ENCODE results near the gene PMFBP1. TPM values are rescaled to one million over a fixed set of nuclear protein-coding genes. Genes with fewer than 3 reads are reported as not detected.

PMFBP1 gene
- total and polyA plus RNA-seq, 4 donors = 0.62 to 1.3 (median 1.0) TPM

DNA sequence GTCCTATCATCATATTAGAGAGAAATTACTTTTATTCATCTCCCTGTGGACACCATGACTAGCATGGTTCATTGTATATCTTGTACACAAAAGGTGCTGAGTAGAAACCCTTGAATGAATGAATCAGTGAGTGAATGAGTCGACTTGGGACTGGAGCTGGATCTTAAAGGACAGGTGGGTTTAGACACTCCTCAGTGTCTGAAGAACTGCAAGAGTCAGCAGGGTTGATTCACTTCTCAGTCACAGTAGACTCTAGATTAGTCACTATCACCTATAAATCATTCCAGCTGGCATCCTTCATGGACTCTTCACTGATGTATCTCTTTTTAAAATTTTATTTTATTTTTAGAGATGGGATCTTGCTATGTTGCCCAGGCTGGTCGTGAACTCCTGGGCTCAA is 30.1 kb upstream of the PMFBP1 start:
- WGBS, 2 donors = 63 to 68% methylated on average over 2 of the region's 2 CpGs

DNA sequence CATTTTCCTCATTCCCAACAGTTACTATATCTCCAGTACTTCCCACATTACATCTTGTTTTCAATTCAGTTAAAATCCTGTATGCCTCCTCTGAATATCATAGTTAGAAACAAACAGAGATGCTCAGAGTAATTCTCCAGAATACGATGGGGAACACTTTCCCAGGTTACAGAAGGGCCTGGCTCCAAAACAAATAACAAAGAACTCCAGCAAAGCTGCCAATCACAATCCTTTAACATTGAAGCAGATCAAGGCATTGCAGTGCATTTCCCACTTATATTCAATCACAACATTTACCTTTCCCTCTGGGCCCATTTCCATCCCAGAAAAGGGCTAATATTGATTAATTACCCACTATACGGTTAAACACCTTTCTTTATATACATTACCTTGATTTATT is 29.4 kb upstream of the PMFBP1 start:
- 78 to 91% methylated on average over 2 of the region's 2 CpGs for WGBS, 2 donors
- DNase-seq (no peak), ATAC-seq (ENCODE audit: insufficient read depth, low FRiP score) (no peak)
- Histone ChIP-seq H3K4me1 (ENCODE audit: control insufficient read depth in 5 of 5, insufficient read depth in 5 of 5, low read length in 5 of 5) (peaks cover 0 to 32% (median 7%) of the 10 kb centered on the region in 5 donors), H3K27me3 (ENCODE audit: control insufficient read depth in 3 of 3, insufficient read depth in 3 of 3, low read length in 2 of 3) (no peaks in the 10 kb centered on the region), H3K4me3 (no peak overlapping the region), H3K9me3 (ENCODE audit: control insufficient read depth in 4 of 4, insufficient read depth in 3 of 4, low read length in 3 of 4) (peaks cover 0 to 3% (median 0%) of the 10 kb centered on the region in 4 donors), H3K27ac (ENCODE audit: low read depth in 1 of 2, low read length in 1 of 2) (no peak overlapping the region), H3K36me3 (ENCODE audit: control insufficient read depth in 4 of 4, insufficient read depth in 4 of 4, low read length in 4 of 4) (no peaks in the 10 kb centered on the region), H3K9ac (ENCODE audit: insufficient read depth in 1 of 2, low read length in 2 of 2) (no peak overlapping the region)
- TF ChIP-seq, protein P1, sequence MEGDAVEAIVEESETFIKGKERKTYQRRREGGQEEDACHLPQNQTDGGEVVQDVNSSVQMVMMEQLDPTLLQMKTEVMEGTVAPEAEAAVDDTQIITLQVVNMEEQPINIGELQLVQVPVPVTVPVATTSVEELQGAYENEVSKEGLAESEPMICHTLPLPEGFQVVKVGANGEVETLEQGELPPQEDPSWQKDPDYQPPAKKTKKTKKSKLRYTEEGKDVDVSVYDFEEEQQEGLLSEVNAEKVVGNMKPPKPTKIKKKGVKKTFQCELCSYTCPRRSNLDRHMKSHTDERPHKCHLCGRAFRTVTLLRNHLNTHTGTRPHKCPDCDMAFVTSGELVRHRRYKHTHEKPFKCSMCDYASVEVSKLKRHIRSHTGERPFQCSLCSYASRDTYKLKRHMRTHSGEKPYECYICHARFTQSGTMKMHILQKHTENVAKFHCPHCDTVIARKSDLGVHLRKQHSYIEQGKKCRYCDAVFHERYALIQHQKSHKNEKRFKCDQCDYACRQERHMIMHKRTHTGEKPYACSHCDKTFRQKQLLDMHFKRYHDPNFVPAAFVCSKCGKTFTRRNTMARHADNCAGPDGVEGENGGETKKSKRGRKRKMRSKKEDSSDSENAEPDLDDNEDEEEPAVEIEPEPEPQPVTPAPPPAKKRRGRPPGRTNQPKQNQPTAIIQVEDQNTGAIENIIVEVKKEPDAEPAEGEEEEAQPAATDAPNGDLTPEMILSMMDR (IDR thresholded peaks at IDR 0.05; ENCODE audit: control extremely low read depth, extremely low read depth) = no peak

More for the DNA sequence above, 30.1 kb upstream of the PMFBP1 start:
- DNase-seq = no peak
- TF ChIP-seq, protein P1 (IDR thresholded peaks at IDR 0.05; ENCODE audit: control extremely low read depth, extremely low read depth) = no peak
- peaks cover 0 to 29% (median 7%) of the 10 kb centered on the region in 5 donors for H3K4me1 ChIP-seq (ENCODE audit: control insufficient read depth in 5 of 5, insufficient read depth in 5 of 5, low read length in 5 of 5)
- no peak overlapping the region for H3K4me3 ChIP-seq
- H3K9ac ChIP-seq (ENCODE audit: insufficient read depth in 1 of 2, low read length in 2 of 2) = no peak overlapping the region
- H3K36me3 ChIP-seq (ENCODE audit: control insufficient read depth in 4 of 4, insufficient read depth in 4 of 4, low read length in 4 of 4) = no peaks in the 10 kb centered on the region
- H3K27me3 ChIP-seq (ENCODE audit: control insufficient read depth in 3 of 3, insufficient read depth in 3 of 3, low read length in 2 of 3) = no peaks in the 10 kb centered on the region
- peaks cover 0 to 3% (median 0%) of the 10 kb centered on the region in 4 donors for H3K9me3 ChIP-seq (ENCODE audit: control insufficient read depth in 4 of 4, insufficient read depth in 3 of 4, low read length in 3 of 4)
- H3K27ac ChIP-seq (ENCODE audit: low read depth in 1 of 2, low read length in 1 of 2) = no peak overlapping the region
- ATAC-seq (ENCODE audit: insufficient read depth, low FRiP score) = no peak

DNA sequence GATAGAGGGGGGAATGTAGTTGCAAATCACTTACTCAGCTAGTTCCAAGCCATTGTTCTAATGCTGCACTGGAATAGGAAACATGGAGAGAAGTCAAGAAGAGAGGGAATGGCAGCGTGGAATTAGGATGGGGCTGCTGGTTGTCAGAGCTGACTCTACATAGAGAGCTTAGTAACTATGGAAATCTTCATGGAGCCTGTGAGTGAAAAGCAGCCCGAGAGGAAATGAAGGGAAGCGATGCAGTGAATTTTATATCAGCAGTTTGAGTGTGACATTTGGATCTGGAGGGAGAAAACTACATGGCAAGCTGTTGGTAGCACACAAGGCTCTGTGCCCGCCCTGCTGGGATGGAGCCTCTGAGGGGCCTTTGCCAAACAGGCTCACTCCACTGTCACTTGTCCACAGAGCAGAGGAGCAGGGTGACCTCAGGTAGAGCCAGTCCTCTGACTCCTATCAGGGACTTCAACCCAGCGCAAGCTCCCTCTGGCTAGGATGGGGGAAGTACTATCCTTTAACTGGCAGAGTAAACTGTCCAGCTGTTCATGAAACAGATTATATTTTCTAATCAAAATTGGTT is 27.9 kb upstream of the PMFBP1 start:
- 84 to 89% methylated on average over 5 of the region's 5 CpGs for WGBS, 2 donors
- TF ChIP-seq, protein P1 (IDR thresholded peaks at IDR 0.05; ENCODE audit: control extremely low read depth, extremely low read depth) = no peak
- Histone ChIP-seq H3K9me3 (ENCODE audit: control insufficient read depth in 4 of 4, insufficient read depth in 3 of 4, low read length in 3 of 4) (peaks cover 0 to 2% (median 0%) of the 10 kb centered on the region in 4 donors), H3K27me3 (ENCODE audit: control insufficient read depth in 3 of 3, insufficient read depth in 3 of 3, low read length in 2 of 3) (no peaks in the 10 kb centered on the region), H3K36me3 (ENCODE audit: control insufficient read depth in 4 of 4, insufficient read depth in 4 of 4, low read length in 4 of 4) (no peaks in the 10 kb centered on the region), H3K4me1 (ENCODE audit: control insufficient read depth in 5 of 5, insufficient read depth in 5 of 5, low read length in 5 of 5) (peaks cover 0 to 32% (median 7%) of the 10 kb centered on the region in 5 donors), H3K9ac (ENCODE audit: insufficient read depth in 1 of 2, low read length in 2 of 2) (peak overlapping the region in 1 of 2 donors; percentile 47), H3K27ac (ENCODE audit: low read depth in 1 of 2, low read length in 1 of 2) (no peak overlapping the region), H3K4me3 (no peak overlapping the region)
- DNase-seq (peak in 2 of 3 donors; percentile 45 to 52), ATAC-seq (ENCODE audit: insufficient read depth, low FRiP score) (no peak)
